GM18951 (cell line): ENCODE data around the gene SNORC.
"Not testable (repeated sequence)": the region's sequence is repeated elsewhere in the genome, so short reads cannot be mapped to it uniquely, and the experiment has no call there.

Experiments used
- POLR2A ChIP-seq: IDR thresholded peaks from 4 replicates; pipeline ENCODE4 v1.6.1; 2011; ENCODE audit warnings: mild to moderate bottlenecking; ENCODE audit not compliant: insufficient read length, insufficient read depth; ENCODE audit errors: extremely low read depth
- in situ Hi-C: fragments of 300-500 bp; cut with MboI; formaldehyde crosslinking; loops from one replicate; pipeline ENCODE4 v1.12.0; 2022; ENCODE audit warnings: low sequenced_read_pairs, mixed read lengths, inconsistent platforms; ENCODE audit not compliant: unreplicated experiment

The SNORC gene

GRCh38 chr2:232898592-232899543 is 28.8 kb downstream of the SNORC start:
- no peak for TF ChIP-seq POLR2A
- in situ Hi-C loops = no loop called here

- in situ Hi-C loops = no loop called here
- no peak for TF ChIP-seq POLR2A
Observed at GRCh38 chr2:232900811-232901735, 31.0 kb downstream of the SNORC start.

GRCh38 chr2:232901736-232902578 is 31.9 kb downstream of the SNORC start:
- no peak for TF ChIP-seq POLR2A
- in situ Hi-C loops = no loop called here

- no peak for TF ChIP-seq POLR2A
- in situ Hi-C loops = no loop called here
Observed at GRCh38 chr2:232903989-232904388, 33.9 kb downstream of the SNORC start.

GRCh38 chr2:232906867-232907717 is 37.0 kb downstream of the SNORC start:
- in situ Hi-C loops = not testable (repeated sequence)

- in situ Hi-C loops = not testable (repeated sequence)
Observed at GRCh38 chr2:232907718-232908085, 37.6 kb downstream of the SNORC start.

GRCh38 chr2:232908695-232909094 is 38.6 kb downstream of the SNORC start:
- no peak for TF ChIP-seq POLR2A
- in situ Hi-C loops = no loop called here

GRCh38 chr2:232910376-232910775 is 40.3 kb downstream of the SNORC start:
- TF ChIP-seq POLR2A = no peak
- in situ Hi-C loops = no loop called here

- in situ Hi-C loops = no loop called here
- TF ChIP-seq POLR2A = no peak
Observed at GRCh38 chr2:232911712-232912277, 41.7 kb downstream of the SNORC start.

GRCh38 chr2:232913903-232914302 is 43.8 kb downstream of the SNORC start:
- in situ Hi-C loops = no loop called here
- TF ChIP-seq POLR2A = no peak

GRCh38 chr2:232919141-232919540 is 49.1 kb downstream of the SNORC start:
- in situ Hi-C loops = no loop called here

GRCh38 chr2:232920055-232920454 is 50.0 kb downstream of the SNORC start:
- TF ChIP-seq POLR2A = no peak
- in situ Hi-C loops = no loop called here

More at GRCh38 chr2:232919141-232919540, 49.1 kb downstream of the SNORC start:
- TF ChIP-seq POLR2A = no peak
